Naive thymus-derived CD4-positive, alpha-beta T cell (primary cell): ENCODE measurements around the gene RHOV. TPM values are rescaled to one million over a fixed set of nuclear protein-coding genes. Genes with fewer than 3 reads are reported as not detected.

ENCODE experiments used
- ATAC-seq: fragments of 150-1000 bp; cut with Tn5 transposase; 2 replicates; pipeline ENCODE4 v1.10.0; 2021; ENCODE audit warnings: mild to moderate bottlenecking, moderate library complexity
- CTCF ChIA-PET: fragments of 350-600 bp; sonication (Branson Sonifier 250); formaldehyde crosslinking; loops from one replicate; lab custom pipeline; 2021; ENCODE audit warnings: antibody characterized with exemption; lab: Charles Lee
- POLR2A ChIA-PET: fragments of 350-600 bp; sonication (Branson Sonifier 250); formaldehyde crosslinking; loops from one replicate; lab custom pipeline; 2021; ENCODE audit warnings: antibody characterized with exemption, inconsistent platforms; lab: Charles Lee
- DNase-seq, 9 donors: peaks; one replicate each; pipeline versions ENCODE4 v3.0.0 to v3.0.0-alpha.2; 2020 to 2022; ENCODE audit warnings: mixed read lengths in 1 of 9
- H3K27ac ChIP-seq: one replicate; pipeline ENCODE4 v1.7.0; 2013; ENCODE audit warnings: mild to moderate bottlenecking, low read depth, low read length, moderate library complexity
- H3K27me3 ChIP-seq, 2 donors: one replicate each; pipeline ENCODE4 v1.7.0; 2013; ENCODE audit warnings: low read length in 2 of 2, mild to moderate bottlenecking in 2 of 2, moderate library complexity in 2 of 2; ENCODE audit not compliant: control insufficient read depth in 2 of 2, insufficient read depth in 2 of 2
- H3K36me3 ChIP-seq, 3 experiments: 1 replicate in 2 of 3; 2 replicates in 1 of 3; pipeline ENCODE4 v1.7.0; 2013; ENCODE audit warnings: low read length in 3 of 3, mild to moderate bottlenecking in 3 of 3, moderate library complexity in 1 of 3; ENCODE audit not compliant: insufficient read depth in 3 of 3, control insufficient read depth in 2 of 3
- H3K4me1 ChIP-seq, 2 donors: one replicate each; pipeline ENCODE4 v1.7.0; 2013; ENCODE audit warnings: low read length in 2 of 2, mild to moderate bottlenecking in 2 of 2, moderate library complexity in 1 of 2; ENCODE audit not compliant: control insufficient read depth in 2 of 2, insufficient read depth in 2 of 2
- H3K4me3 ChIP-seq: 2 replicates; pipeline ENCODE4 v1.7.0; 2013; ENCODE audit warnings: mild to moderate bottlenecking, low read length
- H3K9me3 ChIP-seq, 3 experiments: 1 replicate in 2 of 3; 2 replicates in 1 of 3; pipeline ENCODE4 v1.7.0; 2013; ENCODE audit warnings: low read length in 3 of 3; ENCODE audit not compliant: control insufficient read depth in 2 of 3
- H3K27ac Mint-ChIP-seq, 9 donors: one replicate each; pipeline ENCODE4 v1.8.0; 2020 to 2022; ENCODE audit warnings: mixed read lengths in 9 of 9, mild to moderate bottlenecking in 8 of 9, moderate library complexity in 5 of 9, inconsistent platforms in 2 of 9
- H3K27me3 Mint-ChIP-seq, 5 donors: one replicate each; pipeline ENCODE4 v1.8.0; 2021 to 2022; ENCODE audit warnings: mixed read lengths in 5 of 5, mild to moderate bottlenecking in 1 of 5
- H3K36me3 Mint-ChIP-seq, 5 donors: one replicate each; pipeline ENCODE4 v1.8.0; 2020 to 2022; ENCODE audit warnings: mixed read lengths in 5 of 5, mild to moderate bottlenecking in 3 of 5, inconsistent platforms in 1 of 5
- H3K4me1 Mint-ChIP-seq, 7 donors: one replicate each; pipeline ENCODE4 v1.8.0; 2020 to 2022; ENCODE audit warnings: mixed read lengths in 7 of 7, mild to moderate bottlenecking in 3 of 7, inconsistent platforms in 1 of 7
- H3K4me3 Mint-ChIP-seq, 10 donors: one replicate each; pipeline ENCODE4 v1.8.0; 2020 to 2022; ENCODE audit warnings: mild to moderate bottlenecking in 10 of 10, mixed read lengths in 10 of 10, moderate library complexity in 6 of 10, inconsistent platforms in 2 of 10
- H3K9me3 Mint-ChIP-seq, 11 donors: one replicate each; pipeline ENCODE4 v1.8.0; 2020 to 2022; ENCODE audit warnings: mixed read lengths in 11 of 11, mild to moderate bottlenecking in 4 of 11, inconsistent platforms in 1 of 11, moderate library complexity in 1 of 11
- intact Hi-C, 2 donors: fragments of 100-400 bp; cut with micrococcal nuclease; formaldehyde crosslinking; loops; one replicate each; pipeline ENCODE4 v1.15.1; 2023
- polyA plus RNA-seq, 2 donors: library from polyadenylated mRNA; unstranded; fragments of 300-500 nt; fragmentation: Illumina TruSeq; gene quantifications; one replicate each; pipeline ENCODE4 v1.2.3, GENCODE V29; 2021
- total RNA-seq, 6 experiments: library from RNA in 5 of 6; stranded (reverse) in 5 of 6; gene quantifications; 1 replicate in 5 of 6; 2 replicates in 1 of 6; pipeline ENCODE4 v1.2.3 and lab custom pipeline; 2021 to 2026

Gene RHOV
- total and polyA plus RNA-seq, 7 experiments from 2014 or later: 0.39 TPM; not detected in 6

DNA sequence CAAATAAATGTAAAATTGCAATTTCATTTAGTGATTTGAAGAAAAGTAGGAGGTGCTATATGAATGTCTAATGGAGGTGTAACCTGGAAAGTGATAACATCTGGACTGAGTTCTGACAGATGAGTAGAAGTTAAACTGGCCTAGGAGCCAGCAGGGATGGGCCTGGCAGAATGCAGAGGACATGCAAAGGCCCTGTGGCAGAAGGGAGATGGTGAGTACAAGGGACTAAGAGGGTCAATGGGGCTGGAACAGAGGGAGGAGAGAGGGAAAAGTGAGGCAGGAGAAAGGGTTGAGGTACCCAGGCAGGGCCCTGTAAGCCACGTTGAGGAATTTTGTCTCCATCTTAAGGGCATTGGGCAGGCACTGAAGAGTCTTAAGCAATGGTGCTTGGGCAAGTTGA lies 42.2 kb downstream of the RHOV start:
- Histone ChIP-seq H3K4me3 (no peak overlapping the region), H3K4me1 (no peaks in the 10 kb centered on the region), H3K9me3 (no peaks in the 10 kb centered on the region), H3K27ac (no peak overlapping the region), H3K36me3 (no peaks in the 10 kb centered on the region), H3K27me3 (no peaks in the 10 kb centered on the region)
- Mint-ChIP-seq H3K9me3 (no peaks in the 10 kb centered on the region), H3K36me3 (no peaks in the 10 kb centered on the region), H3K4me3 (no peak overlapping the region), H3K27ac (no peak overlapping the region), H3K27me3 (peaks cover 0 to 8% (median 0%) of the 10 kb centered on the region in 5 donors), H3K4me1 (no peaks in the 10 kb centered on the region)
- ChIA-PET CTCF (no interaction called here), POLR2A (no interaction called here)
- intact Hi-C loops: no loop called here
- ATAC-seq (no peak), DNase-seq (no peak)

- no peaks in the 10 kb centered on the region for H3K4me1 ChIP-seq
- intact Hi-C loops: no loop called here
- no peak for DNase-seq
- Mint-ChIP-seq H3K4me3 (no peak overlapping the region), H3K27me3 (peaks cover 0 to 13% (median 0%) of the 10 kb centered on the region in 5 donors), H3K9me3 (no peaks in the 10 kb centered on the region), H3K36me3 (no peaks in the 10 kb centered on the region), H3K4me1 (no peaks in the 10 kb centered on the region), H3K27ac (no peak overlapping the region)
- no peak for ATAC-seq
- ChIA-PET POLR2A (interaction anchor here (0.7 kb wide), 1 partner anchor 136 kb away, joined by 4 read pairs; no protein-coding TSS in a partner anchor), CTCF (interaction anchor here (0.8 kb wide), 1 partner anchor 18 kb away, joined by 3 read pairs; no protein-coding TSS in a partner anchor)
- no peaks in the 10 kb centered on the region for H3K9me3 ChIP-seq
- H3K27ac ChIP-seq: no peak overlapping the region
- no peaks in the 10 kb centered on the region for H3K36me3 ChIP-seq
- H3K4me3 ChIP-seq: no peak overlapping the region
- no peaks in the 10 kb centered on the region for H3K27me3 ChIP-seq
Observed at GRCh38 chr15:40830884-40831283, 43.1 kb downstream of the RHOV start.

DNA sequence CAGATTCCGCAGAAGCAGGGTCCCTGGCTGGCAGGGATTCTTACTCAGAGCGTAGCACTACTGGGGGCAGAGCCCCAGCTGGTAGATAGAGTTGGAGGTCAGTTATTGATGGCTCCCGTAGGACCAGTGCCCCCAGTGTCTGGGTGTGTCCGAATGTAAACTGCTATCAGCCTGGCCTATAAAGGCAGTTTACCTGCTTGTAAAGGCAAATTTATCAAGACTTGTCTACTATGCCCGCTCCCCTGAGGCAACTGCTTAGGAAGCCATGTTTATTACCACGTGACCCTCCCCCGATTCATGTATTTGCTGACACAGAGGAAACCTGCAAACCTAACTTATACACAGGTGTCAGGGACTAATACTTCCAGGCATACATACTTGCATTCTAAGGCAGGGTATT lies 44.9 kb downstream of the RHOV start:
- H3K9me3 ChIP-seq: no peaks in the 10 kb centered on the region
- Mint-ChIP-seq H3K36me3 (no peaks in the 10 kb centered on the region), H3K4me3 (no peak overlapping the region), H3K27ac (no peak overlapping the region), H3K27me3 (peaks cover 0 to 18% (median 0%) of the 10 kb centered on the region in 5 donors), H3K4me1 (no peaks in the 10 kb centered on the region), H3K9me3 (no peaks in the 10 kb centered on the region)
- no peaks in the 10 kb centered on the region for H3K36me3 ChIP-seq
- no peak for DNase-seq
- no peak for ATAC-seq
- no peaks in the 10 kb centered on the region for H3K27me3 ChIP-seq
- H3K4me3 ChIP-seq: no peak overlapping the region
- ChIA-PET CTCF (no interaction called here), POLR2A (no interaction called here)
- no peaks in the 10 kb centered on the region for H3K4me1 ChIP-seq
- no peak overlapping the region for H3K27ac ChIP-seq
- intact Hi-C loops: no loop called here

DNA sequence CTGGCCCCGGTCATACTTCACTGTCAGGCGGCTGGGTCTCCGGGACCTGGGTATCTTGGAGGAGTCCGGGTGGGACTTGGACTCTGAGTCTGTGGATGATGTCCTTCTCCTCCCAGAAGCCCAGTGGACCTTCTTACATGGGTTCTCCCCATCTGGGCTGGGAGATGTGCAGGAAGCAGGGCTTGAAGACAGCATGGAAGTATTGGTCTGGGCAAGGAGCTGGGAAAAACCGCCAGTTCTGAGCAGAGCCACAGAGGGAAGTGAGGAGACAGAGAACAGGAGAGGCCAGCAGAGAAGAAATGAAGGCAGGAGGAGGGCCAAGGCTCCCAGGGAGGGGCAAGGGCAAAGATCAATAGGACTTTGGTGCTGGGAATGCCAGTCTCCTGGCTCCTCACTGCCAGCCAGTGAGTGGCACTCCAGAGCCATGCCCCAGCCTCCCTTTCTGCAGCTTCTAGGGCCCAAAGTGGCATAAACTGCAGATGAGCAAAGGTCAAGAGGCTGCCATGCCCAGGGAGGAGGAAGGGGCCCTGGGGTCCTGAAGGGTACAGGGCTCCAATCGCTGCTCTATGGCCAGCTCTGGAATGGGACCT lies 45.5 kb downstream of the RHOV start, which contains the start of gene PPP1R14D:
Gene PPP1R14D (minus strand): TSS at position 262 of the 590 bp plus-strand sequence. CDS start 67 bp downstream, at position 195.
- ATAC-seq (no peak), DNase-seq (no peak)
- Histone ChIP-seq H3K27me3 (no peaks in the 10 kb centered on the region), H3K27ac (no peak within 1 kb of the TSS), H3K36me3 (no peaks in the 10 kb centered on the region), H3K4me3 (no peak within 1 kb of the TSS), H3K4me1 (no peaks in the 10 kb centered on the region), H3K9me3 (no peaks in the 10 kb centered on the region)
- intact Hi-C loops: no loop called here
- Mint-ChIP-seq H3K9me3 (no peaks in the 10 kb centered on the region), H3K27ac (peak within 1 kb of the TSS in 2 of 9 donors; percentile 67 to 76), H3K4me3 (no peak within 1 kb of the TSS), H3K27me3 (peaks cover 0 to 20% (median 0%) of the 10 kb centered on the region in 5 donors), H3K4me1 (no peaks in the 10 kb centered on the region), H3K36me3 (no peaks in the 10 kb centered on the region)
- ChIA-PET POLR2A (no interaction called here), CTCF (interaction anchor here (0.7 kb wide), 1 partner anchor 46 kb away, joined by 4 read pairs; no protein-coding TSS in a partner anchor)

DNA sequence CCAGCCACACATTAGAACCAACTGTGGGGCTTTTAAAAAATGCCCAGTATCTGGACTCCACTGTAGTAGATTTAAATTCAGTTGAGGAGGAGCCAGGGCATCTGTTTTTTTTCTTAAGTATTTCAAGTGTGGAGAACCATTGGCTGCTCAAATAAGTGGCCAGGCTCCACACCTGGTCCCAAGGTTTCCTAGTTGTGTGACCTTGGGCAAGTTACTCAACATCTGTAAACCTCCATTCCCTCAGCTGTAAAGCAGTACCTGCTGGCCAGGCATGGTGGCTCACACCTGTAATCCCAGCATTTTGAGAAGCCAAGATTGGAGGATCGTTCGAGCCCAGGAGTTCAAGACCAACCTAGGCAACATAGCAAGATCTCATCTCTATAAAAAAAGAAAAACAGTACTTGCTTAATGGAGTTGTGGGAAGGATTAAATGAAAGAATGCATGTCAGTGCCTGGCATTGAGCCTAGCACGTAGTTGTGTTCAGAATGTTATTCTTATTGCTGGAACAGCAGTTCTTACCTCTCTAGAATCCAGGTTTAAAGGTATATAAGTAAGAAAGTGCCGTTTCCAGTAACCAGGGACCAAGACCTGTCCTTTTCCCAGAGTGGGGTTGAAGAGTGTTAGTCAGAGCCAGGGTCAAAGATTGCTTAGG lies 47.5 kb downstream of the RHOV start:
- Histone ChIP-seq H3K4me1 (no peaks in the 10 kb centered on the region), H3K27me3 (no peaks in the 10 kb centered on the region), H3K36me3 (no peaks in the 10 kb centered on the region), H3K4me3 (no peak overlapping the region), H3K27ac (no peak overlapping the region), H3K9me3 (no peaks in the 10 kb centered on the region)
- ChIA-PET CTCF (no interaction called here), POLR2A (interaction anchor here (0.6 to 0.8 kb wide), 3 partner anchors 14 to 408 kb away, joined by 3 to 4 read pairs (median 3); no protein-coding TSS in a partner anchor)
- H3K9me3 Mint-ChIP-seq: no peaks in the 10 kb centered on the region
- ATAC-seq: no peak
- H3K4me1 Mint-ChIP-seq: no peaks in the 10 kb centered on the region
- intact Hi-C loops: no loop called here
- H3K4me3 Mint-ChIP-seq: no peak overlapping the region
- DNase-seq: no peak
- peaks cover 0 to 20% (median 0%) of the 10 kb centered on the region in 5 donors for H3K27me3 Mint-ChIP-seq
- H3K36me3 Mint-ChIP-seq: no peaks in the 10 kb centered on the region
- no peak overlapping the region for H3K27ac Mint-ChIP-seq

DNA sequence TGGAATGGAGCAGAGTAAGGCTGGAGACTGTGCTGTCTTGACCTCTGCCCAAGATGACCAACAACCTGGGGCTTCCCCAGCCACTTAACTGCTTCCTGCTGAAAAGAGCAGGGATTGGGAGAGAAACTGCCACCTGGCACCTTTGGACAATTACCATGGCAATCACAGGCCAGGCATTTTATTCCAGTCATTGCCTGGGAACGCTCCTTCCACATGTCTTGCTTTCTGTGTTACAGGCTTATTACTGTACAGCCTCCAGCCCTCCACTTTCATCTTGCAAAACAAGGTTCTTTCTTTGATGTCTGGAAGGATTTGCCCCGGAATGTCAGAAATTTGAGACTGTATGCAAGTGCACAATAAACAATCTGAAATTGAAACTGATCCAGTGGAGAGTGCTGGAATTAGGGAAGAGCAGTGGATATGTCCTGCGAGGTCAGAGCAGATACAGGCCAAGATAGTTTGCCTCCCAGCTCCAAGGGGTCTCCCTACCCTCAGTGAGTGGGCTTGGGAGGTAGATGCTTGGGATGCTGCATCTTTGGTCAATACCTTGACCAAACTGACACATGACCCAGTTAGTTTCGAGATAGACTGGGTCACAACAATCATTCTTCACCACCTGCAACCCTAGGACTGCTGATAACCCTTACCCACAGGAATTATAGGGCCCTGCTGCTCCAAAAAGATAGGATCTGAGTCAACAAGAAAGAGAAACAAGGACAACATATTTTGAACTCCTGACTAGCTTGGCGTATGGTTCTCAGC lies 48.2 kb downstream of the RHOV start:
- no peak overlapping the region for H3K27ac Mint-ChIP-seq
- CTCF ChIA-PET: no interaction called here
- no peak overlapping the region for H3K4me3 Mint-ChIP-seq
- H3K36me3 ChIP-seq: no peaks in the 10 kb centered on the region
- H3K4me3 ChIP-seq: no peak overlapping the region
- H3K27ac ChIP-seq: no peak overlapping the region
- POLR2A ChIA-PET: interaction anchor here (0.6 to 0.8 kb wide), 4 partner anchors 15 to 409 kb away, joined by 3 to 4 read pairs (median 3); no protein-coding TSS in a partner anchor
- peaks cover 0 to 20% (median 0%) of the 10 kb centered on the region in 5 donors for H3K27me3 Mint-ChIP-seq
- no peaks in the 10 kb centered on the region for H3K9me3 ChIP-seq
- DNase-seq: no peak
- no peaks in the 10 kb centered on the region for H3K4me1 ChIP-seq
- H3K9me3 Mint-ChIP-seq: no peaks in the 10 kb centered on the region
- intact Hi-C loops: no loop called here
- no peaks in the 10 kb centered on the region for H3K27me3 ChIP-seq
- no peak for ATAC-seq
- no peaks in the 10 kb centered on the region for H3K4me1 Mint-ChIP-seq
- no peaks in the 10 kb centered on the region for H3K36me3 Mint-ChIP-seq
